Cardiac muscle cell (in vitro differentiated cells and primary cell): ENCODE results near the gene ANKRD28. TPM values are rescaled to one million over a fixed set of nuclear protein-coding genes. Genes with fewer than 3 reads are reported as not detected.
"Not testable (repeated sequence)": the region's sequence is repeated elsewhere in the genome, so short reads cannot be mapped to it uniquely, and the experiment has no call there.

Experiments used
- DNase-seq, 2 donors: peaks; one replicate each; pipeline versions ENCODE4 v3.0.0 to v3.0.0-alpha.2; 2010 to 2017; ENCODE audit warnings: low read depth in 1 of 2, low spot score in 1 of 2
- H3K27ac ChIP-seq: fragments of 200-600 bp; sonication (generic); 2 replicates; pipeline ENCODE4 v1.5.1; 2016
- H3K27me3 ChIP-seq: fragments of 200-600 bp; sonication (generic); 2 replicates; pipeline ENCODE4 v1.6.0; 2016; ENCODE audit warnings: control low read depth
- H3K36me3 ChIP-seq: fragments of 200-600 bp; sonication (generic); 2 replicates; pipeline ENCODE4 v1.5.1; 2016; ENCODE audit warnings: control low read depth
- H3K4me1 ChIP-seq: fragments of 200-600 bp; sonication (generic); 2 replicates; pipeline ENCODE4 v1.8.1; 2017; ENCODE audit warnings: low read depth, mild to moderate bottlenecking, mixed run types
- H3K4me3 ChIP-seq: fragments of 200-600 bp; sonication (generic); 2 replicates; pipeline ENCODE4 v1.5.1; 2016; ENCODE audit warnings: mild to moderate bottlenecking
- H3K9me3 ChIP-seq: fragments of 200-600 bp; sonication (generic); 2 replicates; pipeline ENCODE4 v1.5.1; 2017; ENCODE audit warnings: low read depth, mild to moderate bottlenecking, control low read depth
- CTCF ChIP-seq: IDR thresholded peaks from 2 replicates; pipeline ENCODE4 v1.5.1; 2012; ENCODE audit warnings: low read depth, mild to moderate bottlenecking, low read length
- polyA plus RNA-seq: library from polyadenylated mRNA; unstranded; fragments of >200 nt; fragmentation: Nextera tagmentation; extraction: Ambion mirVana; gene quantifications from 2 replicates; pipeline ENCODE4 v1.2.1, GENCODE V29; 2016
- total RNA-seq: library from RNA; depleted of rRNA; stranded (reverse); fragments of >200 nt; gene quantifications from 2 replicates; pipeline ENCODE4 v1.2.3, GENCODE V29; 2016

Gene ANKRD28
- total and polyA plus RNA-seq, 2 experiments from 2014 or later, result 9.7 to 20.8 TPM

GRCh38 chr3:15628967-15629366 is 168.8 kb downstream of the ANKRD28 start:
- no peaks in the 10 kb centered on the region for H3K36me3 ChIP-seq
- H3K9me3 ChIP-seq, result no peaks in the 10 kb centered on the region
- no peak overlapping the region for H3K4me3 ChIP-seq
- DNase-seq, result no peak
- no peak overlapping the region for H3K27ac ChIP-seq
- H3K27me3 ChIP-seq, result no peaks in the 10 kb centered on the region
- TF ChIP-seq CTCF, result no peak
- H3K4me1 ChIP-seq, result no peaks in the 10 kb centered on the region

GRCh38 chr3:15623535-15624440 is 174.0 kb downstream of the ANKRD28 start:
- no peaks in the 10 kb centered on the region for H3K36me3 ChIP-seq
- no peak overlapping the region for H3K27ac ChIP-seq
- no peaks in the 10 kb centered on the region for H3K4me1 ChIP-seq
- no peak for TF ChIP-seq CTCF
- H3K27me3 ChIP-seq, result no peaks in the 10 kb centered on the region
- no peak overlapping the region for H3K4me3 ChIP-seq
- DNase-seq, result peak in 1 of 2 donors; percentile 35
- H3K9me3 ChIP-seq, result no peaks in the 10 kb centered on the region

GRCh38 chr3:15619659-15620464 is 177.9 kb downstream of the ANKRD28 start:
- not testable (repeated sequence) for H3K27me3 ChIP-seq, H3K9me3 ChIP-seq, H3K4me3 ChIP-seq, DNase-seq, H3K4me1 ChIP-seq, H3K27ac ChIP-seq, H3K36me3 ChIP-seq

Other genes starting within 250 kb of the ANKRD28 start
- 7.8 and 11.2 TPM in 2 replicates for gene HACL1, start 196.4 kb downstream of the ANKRD28 start, total RNA-seq
- gene HACL1, start 196.4 kb downstream of the ANKRD28 start, polyA plus RNA-seq, result 11.0 and 24.6 TPM in 2 replicates
- gene BTD, start 196.2 kb downstream of the ANKRD28 start, total RNA-seq, result 9.4 and 12.9 TPM in 2 replicates
- gene BTD, start 196.2 kb downstream of the ANKRD28 start, polyA plus RNA-seq, result 13.8 and 14.4 TPM in 2 replicates